ENCODE results near the gene SDK1. TPM values are rescaled to one million over a fixed set of nuclear protein-coding genes. Genes with fewer than 3 reads are reported as not detected.

SDK1 gene
- total RNA-seq, 3 donors from 2014 or later (not counting 1 experiment from before 2014, with no cell fraction given), result 0.05 to 0.11 TPM; not detected in 1

GRCh38 chr7:4098169-4098568, 797.1 kb downstream of the SDK1 start:
- H3K27me3 Mint-ChIP-seq (ENCODE audit: low read depth in 2 of 2), result peaks cover 0 to 3% of the 10 kb centered on the region in 2 donors
- no peaks in the 10 kb centered on the region for H3K9me3 Mint-ChIP-seq
- H3K9me3 ChIP-seq (ENCODE audit: control insufficient read depth, insufficient read depth, low read length), result no peaks in the 10 kb centered on the region
- H3K4me3 Mint-ChIP-seq, result no peak overlapping the region
- no peaks in the 10 kb centered on the region for H3K36me3 Mint-ChIP-seq
- H3K36me3 ChIP-seq (ENCODE audit: control insufficient read depth, insufficient read depth, low read length), result no peaks in the 10 kb centered on the region
- 63% methylated on average over 10 of the region's 11 CpGs for WGBS (ENCODE audit: insufficient coverage)
- no peak for TF ChIP-seq CTCF (IDR thresholded peaks at IDR 0.05)
- peaks cover 0 to 11% of the 10 kb centered on the region in 2 donors for H3K4me1 Mint-ChIP-seq
- DNase-seq (no peak), ATAC-seq (no peak)
- intact Hi-C loops (cut with micrococcal nuclease), result no loop called here
- no peaks in the 10 kb centered on the region for H3K27me3 ChIP-seq (ENCODE audit: control insufficient read depth, insufficient read depth, low read length)
- no peak overlapping the region for H3K27ac ChIP-seq (ENCODE audit: low read length)
- H3K4me3 ChIP-seq (ENCODE audit: low read length), result no peak overlapping the region
- no peak overlapping the region for H3K27ac Mint-ChIP-seq
- no peaks in the 10 kb centered on the region for H3K4me1 ChIP-seq (ENCODE audit: control insufficient read depth, insufficient read depth, low read length)

GRCh38 chr7:4099651-4100050, 798.6 kb downstream of the SDK1 start:
- H3K27ac Mint-ChIP-seq, result no peak overlapping the region
- peaks cover 0 to 3% of the 10 kb centered on the region in 2 donors for H3K27me3 Mint-ChIP-seq (ENCODE audit: low read depth in 2 of 2)
- H3K4me1 ChIP-seq (ENCODE audit: control insufficient read depth, insufficient read depth, low read length), result no peaks in the 10 kb centered on the region
- H3K36me3 ChIP-seq (ENCODE audit: control insufficient read depth, insufficient read depth, low read length), result no peaks in the 10 kb centered on the region
- no peaks in the 10 kb centered on the region for H3K27me3 ChIP-seq (ENCODE audit: control insufficient read depth, insufficient read depth, low read length)
- no peak overlapping the region for H3K27ac ChIP-seq (ENCODE audit: low read length)
- intact Hi-C loops (cut with micrococcal nuclease), result no loop called here
- 90% methylated on average over 14 of the region's 14 CpGs for WGBS (ENCODE audit: insufficient coverage)
- ATAC-seq (no peak), DNase-seq (no peak)
- no peak overlapping the region for H3K4me3 ChIP-seq (ENCODE audit: low read length)
- H3K36me3 Mint-ChIP-seq, result no peaks in the 10 kb centered on the region
- H3K9me3 ChIP-seq (ENCODE audit: control insufficient read depth, insufficient read depth, low read length), result no peaks in the 10 kb centered on the region
- no peak for TF ChIP-seq CTCF (IDR thresholded peaks at IDR 0.05)
- peaks cover 0 to 11% of the 10 kb centered on the region in 2 donors for H3K4me1 Mint-ChIP-seq
- no peak overlapping the region for H3K4me3 Mint-ChIP-seq
- no peaks in the 10 kb centered on the region for H3K9me3 Mint-ChIP-seq

DNA sequence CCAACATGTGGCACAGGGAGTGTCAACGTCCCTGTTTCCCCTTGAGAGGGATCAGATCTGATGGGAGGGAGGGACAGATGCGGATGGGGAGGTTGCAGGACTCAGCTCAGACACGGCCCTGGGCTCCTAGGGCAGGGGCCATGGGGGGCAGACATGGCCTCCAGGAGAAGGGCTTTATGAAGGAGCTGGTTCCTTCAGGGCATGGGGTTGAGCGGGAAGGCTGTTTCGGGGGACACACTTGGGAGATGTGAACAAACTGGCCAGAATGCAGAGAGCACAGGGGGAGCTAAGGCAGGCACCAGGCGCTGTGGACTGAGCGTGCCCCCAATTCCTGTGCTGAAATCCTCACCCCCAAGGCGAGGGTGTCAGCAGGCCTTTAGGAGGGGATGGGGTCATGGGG, 799.1 kb downstream of the SDK1 start:
- H3K27ac Mint-ChIP-seq, result no peak overlapping the region
- Histone ChIP-seq H3K4me1 (ENCODE audit: control insufficient read depth, insufficient read depth, low read length) (no peaks in the 10 kb centered on the region), H3K27me3 (ENCODE audit: control insufficient read depth, insufficient read depth, low read length) (no peaks in the 10 kb centered on the region), H3K9me3 (ENCODE audit: control insufficient read depth, insufficient read depth, low read length) (no peaks in the 10 kb centered on the region), H3K36me3 (ENCODE audit: control insufficient read depth, insufficient read depth, low read length) (no peaks in the 10 kb centered on the region), H3K4me3 (ENCODE audit: low read length) (no peak overlapping the region), H3K27ac (ENCODE audit: low read length) (no peak overlapping the region)
- WGBS (ENCODE audit: insufficient coverage), result 83% methylated on average over 7 of the region's 8 CpGs
- H3K36me3 Mint-ChIP-seq, result no peaks in the 10 kb centered on the region
- DNase-seq (no peak), ATAC-seq (no peak)
- intact Hi-C loops (cut with micrococcal nuclease), result no loop called here
- H3K4me3 Mint-ChIP-seq, result no peak overlapping the region
- TF ChIP-seq CTCF (IDR thresholded peaks at IDR 0.05), result no peak
- peaks cover 0 to 11% of the 10 kb centered on the region in 2 donors for H3K4me1 Mint-ChIP-seq
- H3K9me3 Mint-ChIP-seq, result no peaks in the 10 kb centered on the region
- H3K27me3 Mint-ChIP-seq (ENCODE audit: low read depth in 2 of 2), result peaks cover 0 to 3% of the 10 kb centered on the region in 2 donors

GRCh38 chr7:4100691-4101090, 799.6 kb downstream of the SDK1 start:
- Mint-ChIP-seq H3K27me3 (ENCODE audit: low read depth in 2 of 2) (peaks cover 0 to 3% of the 10 kb centered on the region in 2 donors), H3K4me3 (no peak overlapping the region), H3K9me3 (no peaks in the 10 kb centered on the region), H3K36me3 (no peaks in the 10 kb centered on the region), H3K27ac (no peak overlapping the region), H3K4me1 (peaks cover 0 to 11% of the 10 kb centered on the region in 2 donors)
- intact Hi-C loops (cut with micrococcal nuclease), result no loop called here
- H3K9me3 ChIP-seq (ENCODE audit: control insufficient read depth, insufficient read depth, low read length), result no peaks in the 10 kb centered on the region
- H3K27me3 ChIP-seq (ENCODE audit: control insufficient read depth, insufficient read depth, low read length), result no peaks in the 10 kb centered on the region
- DNase-seq, result no peak
- no peak overlapping the region for H3K27ac ChIP-seq (ENCODE audit: low read length)
- ATAC-seq, result no peak
- WGBS (ENCODE audit: insufficient coverage), result 90% methylated on average over 11 of the region's 11 CpGs
- H3K4me3 ChIP-seq (ENCODE audit: low read length), result no peak overlapping the region
- TF ChIP-seq CTCF (IDR thresholded peaks at IDR 0.05), result no peak
- H3K36me3 ChIP-seq (ENCODE audit: control insufficient read depth, insufficient read depth, low read length), result no peaks in the 10 kb centered on the region
- no peaks in the 10 kb centered on the region for H3K4me1 ChIP-seq (ENCODE audit: control insufficient read depth, insufficient read depth, low read length)
